Endodermal cell (in vitro differentiated cells): ENCODE results near the gene TGM6. TPM values are rescaled to one million over a fixed set of nuclear protein-coding genes. Genes with fewer than 3 reads are reported as not detected.

Experiments used
- DNase-seq: peaks from one replicate; pipeline ENCODE4 v3.0.0-alpha.2; 2017
- H3K27ac ChIP-seq: 2 replicates; pipeline ENCODE4 v1.5.1; 2013; ENCODE audit warnings: mild to moderate bottlenecking, low read depth, low read length, moderate library complexity
- H3K27me3 ChIP-seq: 2 replicates; pipeline ENCODE4 v1.6.1; 2013; ENCODE audit warnings: mild to moderate bottlenecking, low read length, moderate library complexity; ENCODE audit not compliant: insufficient read depth, control insufficient read depth, poor library complexity, severe bottlenecking
- H3K36me3 ChIP-seq: 2 replicates; pipeline ENCODE4 v1.7.0; 2013; ENCODE audit warnings: mild to moderate bottlenecking, low read length, moderate library complexity; ENCODE audit not compliant: control insufficient read depth, insufficient read depth
- H3K4me1 ChIP-seq: one replicate; pipeline ENCODE4 v1.7.0; 2013; ENCODE audit warnings: low read length; ENCODE audit not compliant: control insufficient read depth, insufficient read depth
- H3K4me3 ChIP-seq: 2 replicates; pipeline ENCODE4 v1.5.1; 2013; ENCODE audit warnings: mild to moderate bottlenecking, low read length, moderate library complexity
- H3K9ac ChIP-seq: 2 replicates; pipeline ENCODE4 v1.6.1; 2013; ENCODE audit warnings: mild to moderate bottlenecking, low read length, moderate library complexity; ENCODE audit not compliant: poor library complexity, severe bottlenecking; ENCODE audit errors: extremely low read depth
- H3K9me3 ChIP-seq: 2 replicates; pipeline ENCODE4 v1.6.1; 2013; ENCODE audit warnings: mild to moderate bottlenecking, low read length, moderate library complexity; ENCODE audit not compliant: control insufficient read depth
- H3K27ac Mint-ChIP-seq: 2 replicates; pipeline ENCODE4 v1.8.0; 2020; ENCODE audit warnings: mixed read lengths
- H3K27me3 Mint-ChIP-seq: 2 replicates; pipeline ENCODE4 v1.8.0; 2021; ENCODE audit warnings: mild to moderate bottlenecking, mixed read lengths; ENCODE audit not compliant: insufficient read depth
- H3K36me3 Mint-ChIP-seq: 2 replicates; pipeline ENCODE4 v1.8.0; 2020; ENCODE audit warnings: low read depth, mixed read lengths
- H3K4me1 Mint-ChIP-seq: 2 replicates; pipeline ENCODE4 v1.8.0; 2020; ENCODE audit warnings: mixed read lengths
- H3K4me3 Mint-ChIP-seq: 2 replicates; pipeline ENCODE4 v1.8.0; 2020; ENCODE audit warnings: mild to moderate bottlenecking, moderate library complexity, mixed read lengths
- H3K9me3 Mint-ChIP-seq: 2 replicates; pipeline ENCODE4 v1.8.0; 2020; ENCODE audit warnings: mild to moderate bottlenecking, mixed read lengths
- CTCF ChIP-seq: fragments of 200-600 bp; sonication (generic); conservative IDR thresholded peaks from 2 replicates; pipeline ENCODE4 v1.5.0; 2021; ENCODE audit warnings: antibody characterized with exemption, mild to moderate bottlenecking
- WGBS, 2 experiments: methylation state at CpG; one replicate each; pipeline versions ENCODE4 v1.1.5 to v1.1.7; 2013; ENCODE audit warnings: missing lambda C conversion rate in 2 of 2, mixed read lengths in 1 of 2; ENCODE audit not compliant: insufficient coverage in 1 of 2, insufficient read length in 1 of 2; 5-methylcytosine and 5-hydroxymethylcytosine counted together
- total RNA-seq, 2 donors: library from RNA; stranded (reverse); fragmentation: NEBNext Ultra II Directional in 1 of 2; extraction: Animal tissue kit (Norgen Biotek cat#: 25700) in 1 of 2; gene quantifications; 2 replicates in 1 of 2; 3 replicates in 1 of 2; pipeline ENCODE4 v1.2.1, GENCODE V29; 2021

The TGM6 gene
- total RNA-seq, 2 donors from 2014 or later: not detected

DNA sequence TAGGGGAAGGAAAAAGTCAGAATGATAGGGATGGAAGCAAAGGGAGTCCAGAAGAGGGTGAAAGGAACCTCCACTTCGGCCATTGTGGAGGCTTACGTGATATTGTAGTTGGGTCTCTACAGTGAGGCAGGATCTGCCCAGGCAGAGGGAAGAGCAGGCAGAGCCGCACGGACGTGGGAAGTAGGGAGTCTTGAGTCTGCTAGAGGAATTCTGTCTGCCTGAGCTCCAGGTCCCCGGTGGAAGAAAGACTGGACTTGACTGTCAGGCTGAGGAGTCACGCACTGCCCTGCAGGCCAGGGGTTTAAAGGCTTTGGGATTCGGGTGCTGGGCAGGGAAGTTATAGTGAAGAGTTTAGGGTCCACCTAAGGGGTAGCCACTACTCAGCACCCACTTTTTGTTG, 16.4 kb downstream of the TGM6 start:
- Mint-ChIP-seq H3K27me3 (peaks cover 2% of the 10 kb centered on the region), H3K27ac (no peak overlapping the region), H3K36me3 (no peaks in the 10 kb centered on the region), H3K4me3 (no peak overlapping the region), H3K9me3 (no peaks in the 10 kb centered on the region), H3K4me1 (no peaks in the 10 kb centered on the region)
- TF ChIP-seq CTCF: no peak
- Histone ChIP-seq H3K9me3 (no peaks in the 10 kb centered on the region), H3K27me3 (no peaks in the 10 kb centered on the region), H3K4me3 (no peak overlapping the region), H3K9ac (no peak overlapping the region), H3K27ac (no peak overlapping the region), H3K36me3 (no peaks in the 10 kb centered on the region), H3K4me1 (no peaks in the 10 kb centered on the region)
- DNase-seq: no peak
- WGBS, 2 experiments: 90 to 100% methylated on average over 2 to 8 of the region's 8 CpGs

DNA sequence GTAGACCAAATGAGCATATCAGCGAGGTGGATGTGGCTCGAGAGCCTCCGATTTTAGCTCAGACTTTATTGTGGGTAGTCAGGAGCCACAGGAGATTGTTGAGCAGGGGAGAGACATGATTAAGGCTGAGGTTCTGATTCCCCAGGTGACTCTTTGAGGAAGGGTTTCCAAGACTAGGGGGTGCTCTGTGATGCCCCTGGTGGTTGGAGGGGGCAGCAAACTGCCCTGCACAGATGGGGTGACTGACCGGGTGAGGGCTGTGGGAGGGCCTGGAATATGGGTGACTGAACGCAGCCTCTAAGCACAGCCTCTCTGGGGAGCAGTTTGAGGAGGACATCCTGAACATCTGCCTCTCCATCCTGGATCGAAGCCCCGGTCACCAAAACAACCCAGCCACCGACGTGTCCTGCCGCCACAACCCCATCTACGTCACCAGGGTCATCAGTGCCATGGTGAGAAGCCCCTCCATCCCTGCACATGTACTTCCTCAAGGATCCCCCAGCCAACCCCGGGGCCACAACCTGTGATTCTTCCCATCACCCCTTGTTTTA, 17.0 kb downstream of the TGM6 start:
- Histone ChIP-seq H3K4me1 (no peaks in the 10 kb centered on the region), H3K36me3 (no peaks in the 10 kb centered on the region), H3K27me3 (no peaks in the 10 kb centered on the region), H3K9me3 (no peaks in the 10 kb centered on the region), H3K4me3 (no peak overlapping the region), H3K9ac (no peak overlapping the region), H3K27ac (no peak overlapping the region)
- H3K27me3 Mint-ChIP-seq: peaks cover 2% of the 10 kb centered on the region
- WGBS, 2 experiments: 93 to 94% methylated on average over 9 to 12 of the region's 12 CpGs
- H3K4me3 Mint-ChIP-seq: no peak overlapping the region
- TF ChIP-seq CTCF: peak; percentile 61
- no peaks in the 10 kb centered on the region for H3K4me1 Mint-ChIP-seq
- H3K9me3 Mint-ChIP-seq: no peaks in the 10 kb centered on the region
- no peak overlapping the region for H3K27ac Mint-ChIP-seq
- no peaks in the 10 kb centered on the region for H3K36me3 Mint-ChIP-seq
- DNase-seq: peak; percentile 62

GRCh38 chr20:2398449-2398848, 17.7 kb downstream of the TGM6 start:
- H3K4me1 Mint-ChIP-seq: no peaks in the 10 kb centered on the region
- H3K36me3 ChIP-seq: no peaks in the 10 kb centered on the region
- H3K36me3 Mint-ChIP-seq: no peaks in the 10 kb centered on the region
- no peak overlapping the region for H3K4me3 Mint-ChIP-seq
- no peaks in the 10 kb centered on the region for H3K9me3 Mint-ChIP-seq
- no peaks in the 10 kb centered on the region for H3K27me3 ChIP-seq
- 88% methylated on average over 1 of the region's 1 CpG; no CpG with 5 or more reads in 1 of the 2 experiments for WGBS, 2 experiments
- H3K27ac Mint-ChIP-seq: no peak overlapping the region
- no peak for DNase-seq
- no peak for TF ChIP-seq CTCF
- H3K9me3 ChIP-seq: no peaks in the 10 kb centered on the region
- no peaks in the 10 kb centered on the region for H3K4me1 ChIP-seq
- no peak overlapping the region for H3K27ac ChIP-seq
- no peak overlapping the region for H3K4me3 ChIP-seq
- peaks cover 2% of the 10 kb centered on the region for H3K27me3 Mint-ChIP-seq
- H3K9ac ChIP-seq: no peak overlapping the region
